AG04450 (cell line): ENCODE results near the gene SDK1. TPM values are rescaled to one million over a fixed set of nuclear protein-coding genes. Genes with fewer than 3 reads are reported as not detected.

Experiments used
- CTCF ChIA-PET: fragments of 300-600, 350-600 bp; formaldehyde crosslinking; extraction: SDS; loops from one replicate; lab custom pipeline; 2022; ENCODE audit warnings: antibody characterized with exemption, inconsistent platforms; lab: Charles Lee
- POLR2A ChIA-PET: fragments of 350-600 bp; formaldehyde crosslinking; extraction: SDS; loops from one replicate; lab custom pipeline; 2021; ENCODE audit warnings: antibody characterized with exemption, inconsistent platforms; lab: Yijun Ruan, JAX
- DNase-seq: peaks from one replicate; pipeline ENCODE4 v3.0.0-alpha.2; 2011; ENCODE audit warnings: low read depth, low spot score
- H3K27ac ChIP-seq: one replicate; pipeline ENCODE4 v1.5.1; 2012; ENCODE audit warnings: low read depth, low read length, control low read depth
- H3K27me3 ChIP-seq: one replicate; pipeline ENCODE4 v1.6.0; 2012; ENCODE audit warnings: low read length; ENCODE audit not compliant: control insufficient read depth, insufficient read depth
- H3K4me3 ChIP-seq: 2 replicates; pipeline ENCODE4 v1.5.1; 2011; ENCODE audit warnings: mild to moderate bottlenecking, low read depth, low read length, control low read depth
- H3K9me3 ChIP-seq: 2 replicates; pipeline ENCODE4 v1.5.1; 2012; ENCODE audit warnings: low read length; ENCODE audit not compliant: control insufficient read depth, insufficient read depth
- CTCF ChIP-seq: IDR thresholded peaks from 2 replicates; pipeline ENCODE4 v1.5.1; 2011; ENCODE audit warnings: low read depth, low read length, control low read depth, inconsistent platforms
- polyA plus RNA-seq: library from polyadenylated mRNA; depleted of rRNA; stranded (reverse); fragments of >200 nt; gene quantifications from 2 replicates; pipeline ENCODE4 v1.2.3, GENCODE V29; 2011

SDK1 gene
- polyA plus RNA-seq, 1 experiment: 2.2 TPM

- ChIA-PET CTCF (interaction anchor here (0.6 kb wide), 1 partner anchor 23 kb away, joined by 4 read pairs; no protein-coding TSS in a partner anchor), POLR2A (no interaction called here)
- Histone ChIP-seq H3K27me3 (no peaks in the 10 kb centered on the region), H3K27ac (no peak overlapping the region), H3K9me3 (peaks cover 19% of the 10 kb centered on the region), H3K4me3 (no peak overlapping the region)
- DNase-seq: no peak
- no peak for TF ChIP-seq CTCF
These were observed 594.5 kb downstream of the SDK1 start for GRCh38 chr7:3895341-3896116.

- POLR2A ChIA-PET: no interaction called here
- no peak for DNase-seq
- H3K27me3 ChIP-seq: no peaks in the 10 kb centered on the region
- CTCF ChIA-PET: interaction anchor here (0.6 to 1.6 kb wide), 4 partner anchors 16 to 1032 kb away, joined by 3 to 12 read pairs (median 4); no protein-coding TSS in a partner anchor
- no peak overlapping the region for H3K27ac ChIP-seq
- H3K9me3 ChIP-seq: peaks cover 12% of the 10 kb centered on the region
- no peak for TF ChIP-seq CTCF
- no peak overlapping the region for H3K4me3 ChIP-seq
These were observed 595.2 kb downstream of the SDK1 start for GRCh38 chr7:3896169-3896765.

GRCh38 chr7:3897430-3898372 is 596.6 kb downstream of the SDK1 start:
- peaks cover 5% of the 10 kb centered on the region for H3K9me3 ChIP-seq
- DNase-seq: peak; percentile 11
- ChIA-PET POLR2A (no interaction called here), CTCF (interaction anchor here (0.6 to 1.6 kb wide), 7 partner anchors 12 to 1081 kb away, joined by 3 to 12 read pairs (median 4); no protein-coding TSS in a partner anchor)
- peak; percentile 81 for TF ChIP-seq CTCF
- no peaks in the 10 kb centered on the region for H3K27me3 ChIP-seq
- H3K27ac ChIP-seq: no peak overlapping the region
- no peak overlapping the region for H3K4me3 ChIP-seq

GRCh38 chr7:3899559-3899991 is 598.5 kb downstream of the SDK1 start:
- Histone ChIP-seq H3K27ac (no peak overlapping the region), H3K27me3 (no peaks in the 10 kb centered on the region), H3K4me3 (no peak overlapping the region), H3K9me3 (no peaks in the 10 kb centered on the region; the same call in 1 of the 2 replicates)
- no peak for TF ChIP-seq CTCF
- DNase-seq: no peak
- ChIA-PET CTCF (no interaction called here), POLR2A (no interaction called here)
